Panc1 (cell line): ENCODE results near the gene PRF1. TPM values are rescaled to one million over a fixed set of nuclear protein-coding genes. Genes with fewer than 3 reads are reported as not detected.
"Not testable (repeated sequence)": the region's sequence is repeated elsewhere in the genome, so short reads cannot be mapped to it uniquely, and the experiment has no call there.

Experiments used
- ATAC-seq: fragments of 200-7000 bp; cut with Tn5 transposase; 2 replicates; pipeline ENCODE4 v1.9.1; 2020; ENCODE audit warnings: mild to moderate bottlenecking, moderate library complexity
- BruUV-seq: library from RNA; stranded (reverse); fragments of 400-500 nt; replicated peaks from 2 replicates; lab custom pipeline; 2021; lab: Mats Ljungman, UMichigan
- CTCF ChIA-PET: fragments of 300-600 bp; sonication (Branson Sonifier 250); formaldehyde crosslinking; loops from one replicate; lab custom pipeline; 2022; ENCODE audit warnings: antibody characterized with exemption; lab: Charles Lee
- POLR2A ChIA-PET: fragments of 300-600 bp; sonication (Branson Sonifier 250); formaldehyde crosslinking; loops from one replicate; lab custom pipeline; 2022; ENCODE audit warnings: antibody characterized with exemption; lab: Charles Lee
- DNase-seq: peaks from one replicate; pipeline ENCODE4 v3.0.0-alpha.2; 2010; ENCODE audit warnings: low read depth, low spot score
- H3K27ac ChIP-seq: 2 replicates; pipeline ENCODE4 v1.5.1; 2011; ENCODE audit warnings: mild to moderate bottlenecking, low read length, inconsistent platforms
- H3K27me3 ChIP-seq: fragments of 200-500 bp; sonication (Bioruptor generic); 2 replicates; pipeline ENCODE4 v1.6.0; 2014; ENCODE audit warnings: low read length, inconsistent platforms; ENCODE audit not compliant: control insufficient read depth, insufficient read depth
- H3K36me3 ChIP-seq: fragments of 200-500 bp; sonication (Bioruptor generic); 2 replicates; pipeline ENCODE4 v1.5.1; 2014; ENCODE audit warnings: inconsistent platforms, mild to moderate bottlenecking, low read length, moderate library complexity; ENCODE audit not compliant: control insufficient read depth, insufficient read depth
- H3K4me1 ChIP-seq: 2 replicates; pipeline ENCODE4 v1.5.1; 2011; ENCODE audit warnings: inconsistent platforms, mild to moderate bottlenecking, low read length, moderate library complexity; ENCODE audit not compliant: control insufficient read depth, insufficient read depth
- H3K4me3 ChIP-seq, 2 experiments: 2 replicates each; pipeline ENCODE4 v1.5.1; 2011 to 2012; ENCODE audit warnings: low read depth in 2 of 2, low read length in 2 of 2, mild to moderate bottlenecking in 2 of 2, inconsistent platforms in 1 of 2, moderate library complexity in 1 of 2
- H3K9me3 ChIP-seq: fragments of 200-500 bp; sonication (Bioruptor generic); 2 replicates; pipeline ENCODE4 v1.5.1; 2014; ENCODE audit warnings: low read depth, mild to moderate bottlenecking, inconsistent platforms, low read length, moderate library complexity; ENCODE audit not compliant: control insufficient read depth, insufficient read depth
- POLR2AphosphoS5 ChIP-seq: IDR thresholded peaks from 2 replicates; pipeline ENCODE4 v1.6.1; 2012; ENCODE audit warnings: mild to moderate bottlenecking, low read depth, low read length, moderate library complexity
- SIN3A ChIP-seq: IDR thresholded peaks from 2 replicates; pipeline ENCODE4 v1.6.1; 2012; ENCODE audit warnings: low read depth, mild to moderate bottlenecking, low read length, moderate library complexity, borderline replicate concordance; ENCODE audit not compliant: insufficient read depth
- TCF7L2 ChIP-seq: IDR thresholded peaks from 2 replicates; pipeline ENCODE4 v1.6.1; 2011; ENCODE audit warnings: mild to moderate bottlenecking, low read depth, low read length, inconsistent platforms
- in situ Hi-C: cut with HindIII; loops from 2 replicates; pipeline ENCODE4 v1.10.0; 2016; ENCODE audit warnings: low sequenced_read_pairs, low pct_unique_long_range_greater_than_20kb
- intact Hi-C: fragments of 100-400 bp; cut with micrococcal nuclease; formaldehyde crosslinking; loops from one replicate; pipeline ENCODE4 v1.10.0; 2022; ENCODE audit not compliant: unreplicated experiment
- total RNA-seq: library from RNA; stranded (reverse); gene quantifications from one replicate; pipeline ENCODE4 v1.2.1, GENCODE V29; 2021; ENCODE audit not compliant: unreplicated experiment
- TF ChIP-seq, protein P1 (sequence below): fragments of 450-650 bp; IDR thresholded peaks from 2 replicates; pipeline ENCODE4 v1.5.1; 2017; ENCODE audit warnings: mild to moderate bottlenecking
- TF ChIP-seq, protein P2 (sequence below), 2 experiments: IDR thresholded peaks; 2 replicates each; pipeline ENCODE4 v1.6.1; 2011 to 2012; ENCODE audit warnings: low read depth in 2 of 2, control low read depth in 1 of 2, low read length in 1 of 2, mild to moderate bottlenecking in 1 of 2, moderate library complexity in 1 of 2; ENCODE audit not compliant: insufficient read depth in 1 of 2

PRF1 gene
- total RNA-seq, 1 experiment from 2014 or later = not detected

DNA sequence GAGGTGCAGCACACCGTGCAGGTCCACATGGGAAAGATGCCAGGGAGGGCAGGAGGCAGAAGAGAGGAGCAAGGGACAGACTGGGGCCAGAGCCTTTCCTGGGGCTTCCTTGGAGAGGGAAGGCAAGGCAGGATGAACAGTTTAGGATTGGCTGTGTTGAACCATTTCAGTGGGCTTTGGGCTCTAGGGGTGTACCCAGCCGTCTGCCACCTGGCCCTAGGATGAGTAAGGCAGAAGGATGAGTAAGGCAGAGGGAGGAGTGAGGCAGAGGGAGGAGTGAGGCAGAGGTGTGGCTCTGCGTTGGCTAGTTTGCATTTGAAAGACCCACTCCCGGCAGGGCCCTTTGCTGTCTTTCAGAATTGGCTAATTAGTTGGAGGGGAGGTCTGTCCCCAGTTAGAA lies 31.5 kb upstream of the PRF1 start:
- Histone ChIP-seq H3K9me3 (no peaks in the 10 kb centered on the region), H3K27me3 (no peaks in the 10 kb centered on the region), H3K4me1 (no peaks in the 10 kb centered on the region), H3K27ac (no peak overlapping the region), H3K36me3 (no peaks in the 10 kb centered on the region), H3K4me3 (no peak overlapping the region)
- DNase-seq (no peak), ATAC-seq (no peak)
- ChIA-PET POLR2A (no interaction called here), CTCF (no interaction called here)
- in situ Hi-C loops = no loop called here
- intact Hi-C loops = no loop called here
- BruUV-seq = no TSS peak
- TF ChIP-seq POLR2AphosphoS5 (no peak), TCF7L2 (no peak)
- TF ChIP-seq, protein P1, sequence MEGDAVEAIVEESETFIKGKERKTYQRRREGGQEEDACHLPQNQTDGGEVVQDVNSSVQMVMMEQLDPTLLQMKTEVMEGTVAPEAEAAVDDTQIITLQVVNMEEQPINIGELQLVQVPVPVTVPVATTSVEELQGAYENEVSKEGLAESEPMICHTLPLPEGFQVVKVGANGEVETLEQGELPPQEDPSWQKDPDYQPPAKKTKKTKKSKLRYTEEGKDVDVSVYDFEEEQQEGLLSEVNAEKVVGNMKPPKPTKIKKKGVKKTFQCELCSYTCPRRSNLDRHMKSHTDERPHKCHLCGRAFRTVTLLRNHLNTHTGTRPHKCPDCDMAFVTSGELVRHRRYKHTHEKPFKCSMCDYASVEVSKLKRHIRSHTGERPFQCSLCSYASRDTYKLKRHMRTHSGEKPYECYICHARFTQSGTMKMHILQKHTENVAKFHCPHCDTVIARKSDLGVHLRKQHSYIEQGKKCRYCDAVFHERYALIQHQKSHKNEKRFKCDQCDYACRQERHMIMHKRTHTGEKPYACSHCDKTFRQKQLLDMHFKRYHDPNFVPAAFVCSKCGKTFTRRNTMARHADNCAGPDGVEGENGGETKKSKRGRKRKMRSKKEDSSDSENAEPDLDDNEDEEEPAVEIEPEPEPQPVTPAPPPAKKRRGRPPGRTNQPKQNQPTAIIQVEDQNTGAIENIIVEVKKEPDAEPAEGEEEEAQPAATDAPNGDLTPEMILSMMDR = no peak

DNA sequence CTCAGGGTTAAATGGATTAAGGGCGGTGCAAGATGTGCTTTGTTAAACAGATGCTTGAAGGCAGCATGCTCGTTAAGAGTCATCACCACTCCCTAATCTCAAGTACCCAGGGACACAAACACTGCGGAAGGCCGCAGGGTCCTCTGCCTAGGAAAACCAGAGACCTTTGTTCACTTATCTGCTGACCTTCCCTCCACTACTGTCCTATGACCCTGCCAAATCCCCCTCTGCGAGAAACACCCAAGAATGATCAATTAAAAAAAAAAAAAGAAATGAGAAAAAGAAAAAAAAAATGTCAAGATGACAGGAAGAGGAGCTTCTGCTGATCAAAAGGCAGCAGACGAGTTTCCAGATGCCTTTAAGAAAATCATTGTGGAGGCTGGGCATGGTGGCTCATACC lies 29.2 kb upstream of the PRF1 start:
- H3K4me3 ChIP-seq, BruUV-seq, DNase-seq, intact Hi-C loops, ATAC-seq, H3K9me3 ChIP-seq, H3K27me3 ChIP-seq, CTCF ChIA-PET, in situ Hi-C loops, H3K27ac ChIP-seq, H3K36me3 ChIP-seq, H3K4me1 ChIP-seq: not testable (repeated sequence)
- POLR2A ChIA-PET = interaction anchor here (0.6 kb wide), 1 partner anchor 189 kb away, joined by 3 read pairs; no protein-coding TSS in a partner anchor

DNA sequence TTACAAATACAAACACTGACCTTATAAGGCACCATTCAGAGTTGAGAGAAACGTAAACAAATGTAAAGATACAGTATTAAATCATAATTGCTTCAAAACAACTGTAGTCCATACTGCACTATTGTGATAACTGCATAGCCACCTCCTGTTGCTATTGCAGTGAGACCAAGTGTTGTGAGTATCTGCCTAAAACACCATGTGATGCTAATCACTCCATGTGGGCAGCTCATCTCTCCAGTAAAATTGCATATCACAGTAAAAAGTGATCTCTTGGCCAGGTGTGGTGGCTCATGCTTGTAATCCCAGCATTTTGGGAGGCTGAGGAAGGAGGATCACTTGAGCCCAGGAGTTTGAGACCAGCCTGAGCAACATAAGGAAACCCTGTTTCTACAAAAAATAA lies 26.8 kb upstream of the PRF1 start:
- H3K4me1 ChIP-seq = no peaks in the 10 kb centered on the region
- ATAC-seq (no peak), DNase-seq (no peak)
- in situ Hi-C loops (no loop called here), intact Hi-C loops (loop anchor here (10.0 kb wide), 1 partner anchor 125 kb away; no protein-coding TSS in a partner anchor)
- POLR2A ChIA-PET = no interaction called here
- no TSS peak for BruUV-seq
- no peaks in the 10 kb centered on the region for H3K36me3 ChIP-seq
- H3K4me3 ChIP-seq = no peak overlapping the region
- H3K27me3 ChIP-seq = peaks cover 3% of the 10 kb centered on the region; the same call in 1 of the 2 replicates
- H3K9me3 ChIP-seq = no peaks in the 10 kb centered on the region
- TF ChIP-seq, protein P1 = no peak
- TF ChIP-seq SIN3A = no peak
- TF ChIP-seq, protein P2, sequence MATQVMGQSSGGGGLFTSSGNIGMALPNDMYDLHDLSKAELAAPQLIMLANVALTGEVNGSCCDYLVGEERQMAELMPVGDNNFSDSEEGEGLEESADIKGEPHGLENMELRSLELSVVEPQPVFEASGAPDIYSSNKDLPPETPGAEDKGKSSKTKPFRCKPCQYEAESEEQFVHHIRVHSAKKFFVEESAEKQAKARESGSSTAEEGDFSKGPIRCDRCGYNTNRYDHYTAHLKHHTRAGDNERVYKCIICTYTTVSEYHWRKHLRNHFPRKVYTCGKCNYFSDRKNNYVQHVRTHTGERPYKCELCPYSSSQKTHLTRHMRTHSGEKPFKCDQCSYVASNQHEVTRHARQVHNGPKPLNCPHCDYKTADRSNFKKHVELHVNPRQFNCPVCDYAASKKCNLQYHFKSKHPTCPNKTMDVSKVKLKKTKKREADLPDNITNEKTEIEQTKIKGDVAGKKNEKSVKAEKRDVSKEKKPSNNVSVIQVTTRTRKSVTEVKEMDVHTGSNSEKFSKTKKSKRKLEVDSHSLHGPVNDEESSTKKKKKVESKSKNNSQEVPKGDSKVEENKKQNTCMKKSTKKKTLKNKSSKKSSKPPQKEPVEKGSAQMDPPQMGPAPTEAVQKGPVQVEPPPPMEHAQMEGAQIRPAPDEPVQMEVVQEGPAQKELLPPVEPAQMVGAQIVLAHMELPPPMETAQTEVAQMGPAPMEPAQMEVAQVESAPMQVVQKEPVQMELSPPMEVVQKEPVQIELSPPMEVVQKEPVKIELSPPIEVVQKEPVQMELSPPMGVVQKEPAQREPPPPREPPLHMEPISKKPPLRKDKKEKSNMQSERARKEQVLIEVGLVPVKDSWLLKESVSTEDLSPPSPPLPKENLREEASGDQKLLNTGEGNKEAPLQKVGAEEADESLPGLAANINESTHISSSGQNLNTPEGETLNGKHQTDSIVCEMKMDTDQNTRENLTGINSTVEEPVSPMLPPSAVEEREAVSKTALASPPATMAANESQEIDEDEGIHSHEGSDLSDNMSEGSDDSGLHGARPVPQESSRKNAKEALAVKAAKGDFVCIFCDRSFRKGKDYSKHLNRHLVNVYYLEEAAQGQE (IDR thresholded peaks at IDR 0.05; ENCODE audit: insufficient read depth in 1 of 2, low read depth in 2 of 2, low read length in 1 of 2) = no peak
- no peak overlapping the region for H3K27ac ChIP-seq
- CTCF ChIA-PET = no interaction called here
